Keratinocyte (primary cell): ENCODE measurements around the gene SQSTM1. TPM values are rescaled to one million over a fixed set of nuclear protein-coding genes. Genes with fewer than 3 reads are reported as not detected.

Source experiments
- DNase-seq: peaks from one replicate; pipeline ENCODE4 v3.0.0-alpha.2; 2011; ENCODE audit warnings: low read depth, missing footprints, low spot score
- FAIRE-seq: peaks from 2 replicates; lab custom pipeline; 2011; peaks lifted over from hg19 to GRCh38; lab: Jason Lieb, UNC
- H2AFZ ChIP-seq: 2 replicates; pipeline ENCODE4 v1.6.0; 2012; ENCODE audit warnings: low read length, control low read depth, inconsistent platforms; ENCODE audit not compliant: control insufficient read depth
- H3K27ac ChIP-seq: 2 replicates; pipeline ENCODE4 v1.5.1; 2011; ENCODE audit warnings: low read length; ENCODE audit not compliant: control insufficient read depth, insufficient read depth
- H3K27me3 ChIP-seq: 3 replicates; pipeline ENCODE4 v1.6.0; 2011; ENCODE audit warnings: low read length; ENCODE audit not compliant: control insufficient read depth, insufficient read depth; ENCODE audit errors: extremely low read depth
- H3K36me3 ChIP-seq, 2 experiments: 2 replicates in 1 of 2; 3 replicates in 1 of 2; pipeline ENCODE4 v1.5.1; 2011; ENCODE audit warnings: low read length in 2 of 2, mild to moderate bottlenecking in 1 of 2; ENCODE audit not compliant: control insufficient read depth in 2 of 2, insufficient read depth in 2 of 2; ENCODE audit errors: extremely low read depth in 1 of 2
- H3K4me1 ChIP-seq: 3 replicates; pipeline ENCODE4 v1.5.1; 2011; ENCODE audit warnings: low read length; ENCODE audit not compliant: control insufficient read depth, insufficient read depth; ENCODE audit errors: extremely low read depth
- H3K4me2 ChIP-seq: 3 replicates; pipeline ENCODE4 v1.6.0; 2011; ENCODE audit warnings: low read depth, low read length; ENCODE audit not compliant: control insufficient read depth, insufficient read depth; ENCODE audit errors: extremely low read depth
- H3K4me3 ChIP-seq, 3 experiments: fragments of 200-600 bp in 1 of 3; sonication (generic) in 1 of 3; 2 replicates in 2 of 3; 3 replicates in 1 of 3; pipeline ENCODE4 v1.5.1; 2011 to 2016; ENCODE audit warnings: low read length in 3 of 3, mild to moderate bottlenecking in 3 of 3, control low read depth in 2 of 3, inconsistent platforms in 1 of 3, low read depth in 1 of 3, mixed read lengths in 1 of 3, mixed run types in 1 of 3, moderate library complexity in 1 of 3; ENCODE audit not compliant: control insufficient read depth in 2 of 3, insufficient read depth in 2 of 3; ENCODE audit errors: extremely low read depth in 1 of 3
- H3K79me2 ChIP-seq: 2 replicates; pipeline ENCODE4 v1.6.0; 2012; ENCODE audit warnings: low read length; ENCODE audit not compliant: control insufficient read depth, insufficient read depth
- H3K9ac ChIP-seq: 3 replicates; pipeline ENCODE4 v1.6.0; 2011; ENCODE audit warnings: low read length; ENCODE audit not compliant: control insufficient read depth, insufficient read depth; ENCODE audit errors: extremely low read depth
- H3K9me1 ChIP-seq: 3 replicates; pipeline ENCODE4 v1.6.0; 2011; ENCODE audit warnings: low read length; ENCODE audit not compliant: control insufficient read depth, insufficient read depth; ENCODE audit errors: extremely low read depth
- H3K9me3 ChIP-seq: 2 replicates; pipeline ENCODE4 v1.5.1; 2012; ENCODE audit warnings: low read depth, low read length; ENCODE audit not compliant: control insufficient read depth
- H4K20me1 ChIP-seq: 3 replicates; pipeline ENCODE4 v1.6.0; 2011; ENCODE audit warnings: low read length; ENCODE audit not compliant: control insufficient read depth, insufficient read depth; ENCODE audit errors: extremely low read depth
- CTCF ChIP-seq, 3 experiments: IDR thresholded peaks in 1 of 3; conservative IDR thresholded peaks in 1 of 3; optimal IDR thresholded peaks in 1 of 3; 2 replicates in 2 of 3; 3 replicates in 1 of 3; pipeline versions ENCODE3 to v1.5.1; 2011; ENCODE audit warnings: low read length in 3 of 3, mild to moderate bottlenecking in 3 of 3, moderate library complexity in 2 of 3, control low read depth in 1 of 3, inconsistent platforms in 1 of 3; ENCODE audit not compliant: insufficient read depth in 2 of 3; ENCODE audit errors: extremely low read depth in 1 of 3
- EZH2 ChIP-seq: IDR thresholded peaks from one replicate; pipeline ENCODE4 v1.6.1; 2012; ENCODE audit warnings: inconsistent platforms, mild to moderate bottlenecking, low read length, moderate library complexity
- dilution Hi-C: fragments of 300-500 bp; cut with MboI; formaldehyde crosslinking; loops from one replicate; pipeline ENCODE4 v1.7.0; 2020; ENCODE audit warnings: low sequenced_read_pairs; ENCODE audit not compliant: extremely low pct_ligation_motif_present
- polyA plus RNA-seq, 5 experiments: library from polyadenylated mRNA; depleted of rRNA in 3 of 5; stranded (reverse) in 3 of 5; stranded (forward) in 1 of 5; unstranded in 1 of 5; fragments of >200 nt; gene quantifications; 1 replicate in 1 of 5; 2 replicates in 3 of 5; 3 replicates in 1 of 5; pipeline versions ENCODE4 v1.2.1 to v1.2.3, GENCODE V29; 2011 to 2012; ENCODE audit warnings: missing spikeins in 2 of 5, low read depth in 1 of 5, low replicate concordance in 1 of 5

Gene SQSTM1
- polyA plus RNA-seq, 1 donor (not counting 4 experiments of a cell fraction or from before 2014, with no cell fraction given), result 75.7 TPM

- dilution Hi-C loops, result no loop called here
- FAIRE-seq, result no peak
- H2AFZ ChIP-seq, result no peak overlapping the region
Measured at GRCh38 chr5:179879003-179879689, 58.4 kb downstream of the SQSTM1 start.

GRCh38 chr5:179879690-179880010 is 58.9 kb downstream of the SQSTM1 start:
- dilution Hi-C loops, result no loop called here
- H3K9ac ChIP-seq, result no peak overlapping the region

More at GRCh38 chr5:179879003-179879689, 58.4 kb downstream of the SQSTM1 start:
- no peaks in the 10 kb centered on the region for H3K27me3 ChIP-seq
- TF ChIP-seq EZH2 (no peak), CTCF (optimal IDR thresholded peaks at IDR 0.05 in 1 of 3, IDR thresholded peaks at IDR 0.05 in 1 of 3, conservative IDR thresholded peaks at IDR 0.05 in 1 of 3; ENCODE audit: extremely low read depth in 1 of 3, insufficient read depth in 2 of 3, low read length in 3 of 3) (no peak)
- H3K36me3 ChIP-seq, result peaks cover 24 to 35% of the 10 kb centered on the region in 2 experiments
- no peak for DNase-seq
- no peaks in the 10 kb centered on the region for H4K20me1 ChIP-seq
- no peak overlapping the region for H3K9ac ChIP-seq
- H3K27ac ChIP-seq, result no peak overlapping the region
- H3K4me3 ChIP-seq, result no peak overlapping the region
- H3K4me2 ChIP-seq, result no peak overlapping the region
- no peaks in the 10 kb centered on the region for H3K9me1 ChIP-seq
- H3K4me1 ChIP-seq, result no peaks in the 10 kb centered on the region
- H3K9me3 ChIP-seq, result peaks cover 9% of the 10 kb centered on the region
- H3K79me2 ChIP-seq, result no peaks in the 10 kb centered on the region

More at GRCh38 chr5:179879690-179880010, 58.9 kb downstream of the SQSTM1 start:
- DNase-seq, result no peak
- H3K79me2 ChIP-seq, result no peaks in the 10 kb centered on the region
- H3K4me1 ChIP-seq, result no peaks in the 10 kb centered on the region
- no peak overlapping the region for H2AFZ ChIP-seq
- peaks cover 10% of the 10 kb centered on the region for H3K9me3 ChIP-seq
- no peak for FAIRE-seq
- no peak overlapping the region for H3K27ac ChIP-seq
- no peak overlapping the region for H3K4me2 ChIP-seq
- no peaks in the 10 kb centered on the region for H3K27me3 ChIP-seq
- H3K4me3 ChIP-seq, result no peak overlapping the region
- H4K20me1 ChIP-seq, result no peaks in the 10 kb centered on the region
- no peaks in the 10 kb centered on the region for H3K9me1 ChIP-seq
- no peak for TF ChIP-seq CTCF (optimal IDR thresholded peaks at IDR 0.05 in 1 of 3, IDR thresholded peaks at IDR 0.05 in 1 of 3, conservative IDR thresholded peaks at IDR 0.05 in 1 of 3; ENCODE audit: extremely low read depth in 1 of 3, insufficient read depth in 2 of 3, low read length in 3 of 3)
- TF ChIP-seq EZH2, result no peak
- peaks cover 29 to 36% of the 10 kb centered on the region in 2 experiments for H3K36me3 ChIP-seq
